IPS DF 19.7 (cell line): Measurements from ENCODE around the gene DLG2.
"Not testable (repeated sequence)": the region's sequence is repeated elsewhere in the genome, so short reads cannot be mapped to it uniquely, and the experiment has no call there.

Source experiments
- DNase-seq: peaks from one replicate; pipeline ENCODE4 v3.0.0-alpha.2; 2013; ENCODE audit warnings: low read depth, low spot score

DLG2 gene

GRCh38 chr11:83815736-83816135, 1811.4 kb downstream of the DLG2 start:
- no peak for DNase-seq

GRCh38 chr11:83813296-83813695, 1813.8 kb downstream of the DLG2 start:
- DNase-seq = no peak

GRCh38 chr11:83809274-83809673, 1817.9 kb downstream of the DLG2 start:
- DNase-seq = no peak

GRCh38 chr11:83801799-83802198, 1825.3 kb downstream of the DLG2 start:
- DNase-seq = no peak

- DNase-seq = no peak
These were observed 1833.8 kb downstream of the DLG2 start for GRCh38 chr11:83793310-83793709.

GRCh38 chr11:83791557-83791956, 1835.6 kb downstream of the DLG2 start:
- DNase-seq = no peak

- no peak for DNase-seq
These were observed 1841.2 kb downstream of the DLG2 start for GRCh38 chr11:83785942-83786341.

- DNase-seq = no peak
These were observed 1842.7 kb downstream of the DLG2 start for GRCh38 chr11:83784419-83784818.

GRCh38 chr11:83782329-83782728, 1844.8 kb downstream of the DLG2 start:
- no peak for DNase-seq

GRCh38 chr11:83779876-83780275, 1847.3 kb downstream of the DLG2 start:
- no peak for DNase-seq

- DNase-seq = no peak
These were observed 1848.5 kb downstream of the DLG2 start for GRCh38 chr11:83778596-83778995.

- no peak for DNase-seq
These were observed 1852.9 kb downstream of the DLG2 start for GRCh38 chr11:83773950-83774880.

- no peak for DNase-seq
These were observed 1858.7 kb downstream of the DLG2 start for GRCh38 chr11:83768489-83768888.

GRCh38 chr11:83766932-83767331, 1860.2 kb downstream of the DLG2 start:
- no peak for DNase-seq

- DNase-seq = no peak
These were observed 1862.5 kb downstream of the DLG2 start for GRCh38 chr11:83764643-83765042.

GRCh38 chr11:83760932-83761331, 1866.2 kb downstream of the DLG2 start:
- DNase-seq = no peak

GRCh38 chr11:83759148-83759547, 1868.0 kb downstream of the DLG2 start:
- no peak for DNase-seq

- DNase-seq = no peak
These were observed 1876.1 kb downstream of the DLG2 start for GRCh38 chr11:83751041-83751440.

GRCh38 chr11:83746921-83747585, 1880.1 kb downstream of the DLG2 start:
- DNase-seq = no peak

- DNase-seq = no peak
These were observed 1882.4 kb downstream of the DLG2 start for GRCh38 chr11:83744620-83745192.

- no peak for DNase-seq
These were observed 1890.5 kb downstream of the DLG2 start for GRCh38 chr11:83736684-83737083.

GRCh38 chr11:83734120-83734519, 1893.0 kb downstream of the DLG2 start:
- DNase-seq = no peak

GRCh38 chr11:83731288-83731687, 1895.9 kb downstream of the DLG2 start:
- DNase-seq = not testable (repeated sequence)
